SIG-M5 treated with dmso at 0.1 percent for 504 hours (cell line): ENCODE results near the gene ACOT7.
"Not testable (repeated sequence)": the region's sequence is repeated elsewhere in the genome, so short reads cannot be mapped to it uniquely, and the experiment has no call there.

Experiments used
- DNase-seq: peaks from one replicate; lab custom pipeline; 2025; ENCODE audit not compliant: unreplicated experiment; lab: John Stamatoyannopoulos, UW

ACOT7 gene

GRCh38 chr1:6401673-6402072 is 8.1 kb upstream of the ACOT7 start:
- peak; percentile 78 for DNase-seq

DNA sequence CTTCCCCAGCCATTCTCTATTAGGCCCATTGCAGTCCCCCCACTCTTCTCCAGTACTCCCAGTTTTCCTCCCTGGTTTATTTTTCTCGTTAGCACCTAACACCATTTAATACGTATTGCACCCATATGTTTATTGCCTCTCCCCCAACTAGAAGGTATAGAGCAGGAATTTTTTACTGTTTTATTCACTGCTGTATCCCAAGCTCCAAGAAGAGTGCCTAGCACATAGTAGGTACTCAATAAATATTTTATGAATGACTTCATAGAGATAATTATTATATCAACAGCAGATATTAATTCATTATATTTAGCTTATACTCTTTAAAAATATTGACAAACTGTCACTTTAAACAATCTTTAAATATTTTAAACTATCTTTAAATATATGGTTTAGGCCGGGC is 5.7 kb upstream of the ACOT7 start:
- no peak for DNase-seq

DNA sequence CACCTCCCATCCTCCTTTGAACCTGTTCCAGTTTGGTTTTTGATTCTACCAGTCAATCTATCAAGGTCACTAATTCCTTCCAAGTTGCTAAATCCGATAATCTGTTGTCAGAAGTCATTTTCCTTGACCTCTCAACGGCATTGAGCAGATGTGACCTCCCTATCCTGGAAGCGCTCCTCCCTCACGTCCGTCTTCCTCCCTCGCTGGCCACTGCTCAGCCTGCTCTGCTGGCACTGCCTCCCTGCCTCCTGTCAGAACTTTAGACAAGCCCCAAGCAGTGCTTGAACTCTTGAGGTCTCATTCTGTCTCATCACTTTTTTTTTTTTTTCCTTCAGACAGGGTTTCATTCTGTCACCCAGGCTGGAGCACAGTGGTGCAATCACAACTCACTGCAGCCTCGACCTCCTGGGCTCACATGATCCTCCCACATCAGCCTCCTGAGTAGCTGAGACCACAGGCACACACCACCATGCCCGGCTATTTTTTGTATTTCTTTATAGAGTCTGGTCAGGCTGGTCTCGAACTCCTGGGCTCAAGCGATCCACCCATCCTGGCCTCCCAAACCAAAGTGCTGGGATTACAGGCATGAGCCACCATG is 4.4 kb upstream of the ACOT7 start:
- DNase-seq = no peak

DNA sequence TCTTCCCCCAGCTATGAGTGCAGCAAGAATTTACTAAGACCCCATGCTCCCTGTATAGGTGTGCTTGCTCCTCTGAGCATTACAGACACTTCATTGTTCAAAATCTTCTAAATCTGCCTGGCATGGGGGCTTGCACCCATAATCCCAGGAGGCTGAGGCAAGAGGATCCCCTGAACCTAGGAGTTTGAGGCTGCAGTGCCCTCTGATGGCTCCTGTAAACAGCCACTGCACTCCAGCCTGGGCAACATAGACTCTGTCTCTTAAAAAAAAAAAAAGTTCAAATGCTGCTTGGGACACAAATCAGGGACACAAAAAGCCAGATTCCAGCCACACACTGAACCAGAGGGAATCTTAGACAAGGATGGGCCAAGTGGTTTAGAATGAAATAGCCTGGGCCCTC is 3.4 kb upstream of the ACOT7 start:
- no peak for DNase-seq

DNA sequence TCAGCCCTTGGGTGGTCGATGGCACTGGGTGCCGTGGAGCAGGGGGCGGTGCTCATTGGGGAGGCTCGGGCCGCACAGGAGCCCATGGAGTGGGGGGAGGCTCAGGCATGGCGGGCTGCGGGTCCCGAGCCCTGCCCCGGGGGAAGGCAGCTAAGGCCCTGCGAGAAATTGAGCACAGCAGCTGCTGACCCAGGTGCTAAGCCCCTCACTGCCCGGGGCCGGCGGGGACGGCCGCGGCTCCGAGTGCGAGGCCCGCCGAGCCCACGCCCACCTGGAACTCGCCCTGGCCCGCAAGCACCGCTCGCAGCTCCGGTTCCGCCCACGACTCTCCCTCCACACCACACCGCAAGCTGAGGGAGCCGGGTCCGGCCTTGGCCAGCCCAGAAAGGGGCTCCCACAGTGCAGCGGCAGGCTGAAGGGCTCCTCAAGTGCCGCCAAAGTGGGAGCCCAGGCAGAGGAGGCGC is 2.2 kb upstream of the ACOT7 start:
- not testable (repeated sequence) for DNase-seq

DNA sequence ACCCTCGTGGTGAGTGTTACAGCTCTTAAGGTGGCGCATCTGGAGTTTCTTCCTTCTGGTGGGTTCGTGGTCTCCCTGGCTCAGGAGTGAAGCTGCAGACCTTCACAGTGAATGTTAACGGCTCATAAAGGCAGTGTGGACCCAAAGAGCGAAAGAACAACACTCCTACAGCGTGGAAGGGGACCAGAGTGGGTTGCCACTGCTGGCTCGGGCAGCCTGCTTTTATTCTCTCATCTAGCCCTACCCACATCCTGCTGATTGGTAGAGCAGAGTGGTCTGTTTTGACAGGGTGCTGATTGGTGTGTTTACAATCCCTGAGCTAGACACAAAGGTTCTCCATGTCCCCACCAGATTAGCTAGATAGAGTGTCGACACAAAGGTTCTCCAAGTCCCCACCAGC is 1.6 kb upstream of the ACOT7 start:
- DNase-seq = not testable (repeated sequence)

DNA sequence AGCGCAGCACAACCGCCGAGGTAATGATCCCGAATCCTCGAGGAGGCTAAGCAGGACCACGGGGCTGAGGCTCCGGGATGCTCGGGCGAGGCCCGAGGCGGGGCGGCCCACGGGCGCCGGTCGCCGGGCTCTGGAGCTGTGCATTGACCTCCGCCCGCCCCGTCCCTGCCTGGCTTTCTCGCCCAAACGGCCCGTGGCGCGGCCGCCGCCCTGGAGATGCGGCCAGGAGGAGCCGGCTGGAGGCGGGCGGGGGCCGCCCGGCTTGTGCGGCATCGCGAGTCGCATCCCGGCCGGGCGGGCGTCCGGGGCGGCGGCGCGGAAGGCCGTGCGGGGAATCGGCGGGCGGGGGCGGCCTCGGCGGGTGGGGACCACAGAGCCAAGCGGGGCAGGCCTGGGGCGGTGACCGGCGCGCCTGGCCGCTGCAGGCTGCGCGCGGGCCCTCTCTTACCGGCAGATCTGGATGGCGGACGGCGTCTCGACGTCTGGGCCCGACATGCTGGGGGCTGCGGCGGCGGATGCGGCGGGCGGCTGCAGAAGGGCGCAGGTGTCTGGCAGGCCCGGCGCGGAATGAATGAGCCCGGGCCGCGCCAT is 663 bp downstream of the ACOT7 start:
- no peak for DNase-seq

DNA sequence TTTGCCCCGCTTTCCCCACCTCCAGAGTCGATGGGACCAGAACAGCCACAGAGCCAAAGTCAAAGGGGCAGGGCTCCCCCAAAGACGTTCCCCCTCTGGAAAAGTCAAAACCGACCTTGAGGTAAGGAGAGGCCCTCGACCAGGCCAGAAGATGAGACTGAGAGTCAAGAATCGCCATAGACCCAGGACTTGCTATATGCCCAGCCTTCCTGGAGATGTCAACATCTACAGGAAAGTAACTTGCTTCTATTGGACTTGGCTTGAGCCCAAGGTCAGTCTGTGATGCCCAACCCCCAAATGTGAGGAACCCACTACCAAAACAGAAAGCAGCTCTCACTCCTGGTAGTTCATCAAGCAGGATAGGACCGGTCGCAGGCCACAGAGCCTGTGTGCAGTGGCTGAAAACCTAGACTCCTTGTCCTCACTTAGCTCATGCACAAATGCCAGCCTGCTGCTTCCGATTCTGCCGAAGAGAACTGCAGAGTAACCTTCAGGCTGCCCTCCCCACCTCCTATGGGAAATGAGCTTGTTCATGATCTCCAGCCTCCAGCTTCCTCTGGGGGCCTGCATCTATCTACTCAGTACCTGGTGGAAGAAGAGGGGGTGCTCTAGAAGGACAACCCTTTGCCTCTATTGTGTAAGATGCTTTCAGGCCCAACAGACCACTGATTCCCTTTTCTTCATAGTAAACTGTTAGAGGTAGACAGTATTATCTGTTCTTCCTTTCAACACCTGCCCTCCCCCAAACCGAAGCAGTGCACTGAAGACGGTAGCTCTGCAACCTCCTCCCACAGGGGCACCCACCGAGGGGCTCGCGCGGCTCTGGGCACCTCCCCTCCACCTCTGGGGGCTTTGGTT is 1.4 kb downstream of the ACOT7 start:
- DNase-seq = peak; percentile 58

- DNase-seq = no peak
These were observed 3.6 kb downstream of the ACOT7 start for GRCh38 chr1:6389971-6390370.

GRCh38 chr1:6386371-6386949 is 7.1 kb downstream of the ACOT7 start:
- DNase-seq = no peak

DNA sequence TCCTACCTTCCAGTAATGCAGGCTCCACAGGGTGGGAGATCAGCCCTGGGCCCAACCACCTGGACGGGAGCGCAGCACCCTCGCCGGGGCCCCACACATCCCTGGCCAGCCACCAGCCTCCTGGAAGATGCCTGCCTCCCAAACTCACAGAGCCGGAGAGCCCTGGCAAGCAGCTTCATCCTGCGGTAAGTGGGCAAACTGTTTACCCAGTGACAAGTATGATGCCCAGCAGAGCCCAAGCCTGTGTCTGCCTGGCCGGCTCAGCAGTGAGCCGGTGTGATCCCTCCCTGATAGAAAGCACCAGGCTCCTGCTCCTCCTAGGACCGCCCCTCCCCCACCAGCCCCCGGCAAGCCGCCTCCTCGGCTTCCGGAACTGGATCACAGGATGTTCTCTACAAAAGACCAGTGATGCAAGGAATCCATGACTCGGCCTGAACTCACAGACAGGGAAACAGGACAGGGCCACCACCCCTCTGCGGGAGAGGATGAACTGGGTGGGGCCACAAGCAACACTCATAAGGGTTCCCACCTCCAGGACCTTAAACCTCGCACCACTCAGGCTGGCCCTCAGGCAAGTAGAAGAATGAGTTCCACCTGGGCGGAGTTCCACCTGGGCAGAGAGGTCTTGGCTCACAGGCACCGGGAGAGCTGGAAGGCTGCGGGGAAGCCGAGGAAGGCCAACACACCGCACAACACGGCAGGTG is 7.9 kb downstream of the ACOT7 start:
- no peak for DNase-seq

GRCh38 chr1:6384962-6385361 is 8.6 kb downstream of the ACOT7 start:
- DNase-seq = no peak

- DNase-seq = no peak
These were observed 9.4 kb downstream of the ACOT7 start for GRCh38 chr1:6384135-6384534.

- DNase-seq = no peak
These were observed 13.5 kb downstream of the ACOT7 start for GRCh38 chr1:6380037-6380436.

- no peak for DNase-seq
These were observed 15.3 kb downstream of the ACOT7 start for GRCh38 chr1:6378096-6378746.

DNA sequence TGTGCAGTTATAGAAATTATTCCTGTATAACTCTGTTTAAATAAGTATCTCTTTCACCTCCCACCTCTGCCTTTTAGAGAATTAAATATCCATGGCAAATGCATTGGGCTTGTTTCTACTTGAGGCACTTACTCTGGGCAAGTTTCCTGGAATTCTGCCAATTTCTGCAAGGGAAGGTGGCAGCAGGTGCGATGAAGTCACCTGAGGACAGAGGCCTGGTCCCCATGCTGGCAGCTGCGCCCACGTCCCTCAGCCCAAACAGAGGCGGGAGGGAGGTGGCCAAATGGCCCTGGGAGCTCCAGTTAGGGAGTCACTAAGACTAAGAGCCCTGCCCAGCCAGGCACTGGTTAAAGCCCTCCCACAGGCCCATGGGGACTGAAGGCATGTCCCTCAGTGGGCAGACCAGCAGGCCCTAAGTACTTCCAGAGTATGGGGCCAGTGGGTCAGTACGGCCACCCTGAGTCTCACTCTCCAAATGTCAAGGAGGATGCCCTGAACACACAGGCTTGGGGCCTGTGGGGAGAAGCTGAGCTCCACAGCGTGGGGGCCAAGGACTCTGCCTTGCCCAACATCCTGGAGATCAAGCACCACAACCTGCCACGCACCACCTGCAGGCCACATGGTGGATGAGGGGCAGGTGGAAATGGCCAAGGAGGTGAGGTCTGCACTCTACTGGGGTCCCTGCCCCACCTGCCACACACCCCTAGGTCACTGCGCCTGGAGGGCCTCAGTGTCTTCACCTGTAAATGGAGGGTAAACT is 19.4 kb downstream of the ACOT7 start:
- DNase-seq = no peak

DNA sequence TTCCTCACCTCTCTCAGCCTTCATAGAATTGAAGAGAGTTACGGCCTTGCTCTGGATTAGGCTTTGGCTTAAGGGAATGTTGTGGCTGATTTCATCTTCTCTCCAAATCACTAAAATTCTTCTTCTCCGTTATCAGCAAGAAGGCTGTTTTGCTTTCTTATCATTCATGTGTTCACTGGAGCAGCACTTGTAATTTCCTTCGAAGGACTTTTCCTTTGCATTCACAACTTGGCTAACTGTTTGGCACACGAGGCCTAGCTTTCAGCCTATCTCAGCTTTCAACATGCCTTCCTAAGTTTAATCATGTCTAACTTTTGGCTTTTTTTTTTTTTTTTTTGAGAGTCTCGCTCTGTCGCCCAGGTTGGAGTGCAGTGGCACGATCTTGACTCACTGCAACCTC is 21.3 kb downstream of the ACOT7 start:
- DNase-seq = not testable (repeated sequence)

DNA sequence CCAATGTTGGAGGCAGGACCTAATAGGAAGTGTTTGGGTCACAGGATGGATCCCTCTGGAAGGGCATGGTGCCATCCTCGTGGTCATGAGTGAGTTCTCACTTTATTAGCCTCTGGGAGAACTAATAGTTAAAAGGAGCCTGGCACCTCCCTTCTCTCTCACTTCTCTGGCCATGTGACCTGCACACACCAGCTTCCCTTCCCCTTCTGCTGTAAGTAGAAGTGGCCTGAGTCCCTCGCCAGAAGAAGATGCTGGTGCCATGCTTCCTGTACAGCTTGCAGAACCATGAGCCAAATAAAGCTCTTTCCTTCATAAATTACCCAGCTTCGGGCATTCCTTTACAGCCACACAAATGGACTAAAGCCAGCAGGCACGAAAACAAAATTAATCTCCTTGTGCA is 23.6 kb downstream of the ACOT7 start:
- DNase-seq = no peak

DNA sequence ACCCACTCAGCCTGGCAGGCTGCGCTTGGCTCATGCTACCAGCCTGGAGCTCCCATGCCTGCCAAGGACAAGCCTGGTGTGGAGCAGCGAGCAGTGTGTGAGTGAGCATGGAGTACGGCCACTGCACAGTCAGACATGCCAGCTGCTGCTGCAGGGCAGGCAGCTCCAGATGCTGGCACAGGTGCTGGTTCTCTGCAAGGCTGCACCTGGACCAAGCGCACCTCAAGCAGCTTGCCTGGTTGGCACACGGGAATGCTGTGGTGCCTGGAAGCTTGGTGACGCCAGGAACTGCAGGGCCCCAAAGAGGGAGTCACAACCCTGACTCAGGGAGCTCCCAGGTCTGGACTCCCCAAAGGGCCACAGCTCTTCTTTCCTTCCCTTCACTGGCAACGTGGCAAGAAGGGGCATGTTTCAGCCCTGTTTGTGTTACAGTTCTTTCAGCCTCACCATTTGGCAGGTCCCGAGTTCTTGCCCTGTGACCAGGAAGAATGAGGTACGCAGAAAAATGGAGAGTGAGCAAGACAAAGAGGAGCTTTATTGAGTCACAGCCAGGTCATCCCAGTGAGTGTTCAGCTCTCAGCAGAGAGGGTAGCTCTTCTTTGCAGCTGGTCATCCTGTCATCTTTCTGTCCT is 26.1 kb downstream of the ACOT7 start:
- no peak for DNase-seq

DNA sequence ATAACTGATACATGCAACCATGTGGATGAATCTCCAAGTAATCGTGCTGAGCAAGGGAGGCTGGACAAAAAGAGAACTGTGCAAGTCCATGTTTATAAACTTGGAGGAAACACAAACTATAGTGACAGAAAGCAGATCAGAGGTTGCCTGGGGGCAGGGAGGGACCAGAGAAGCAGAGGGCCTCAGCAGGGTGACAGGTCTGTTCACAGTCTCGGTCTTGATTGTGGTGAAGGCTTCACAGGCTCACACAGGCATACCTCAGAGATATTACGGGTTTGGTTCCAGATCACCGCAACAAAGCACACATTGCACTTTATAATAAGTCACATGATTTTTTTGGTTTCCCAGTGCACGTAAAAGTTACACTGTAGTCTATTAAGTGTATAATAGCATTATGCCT is 28.5 kb downstream of the ACOT7 start:
- no peak for DNase-seq
